Measurements from ENCODE around the gene IL23R. TPM values are rescaled to one million over a fixed set of nuclear protein-coding genes. Genes with fewer than 3 reads are reported as not detected.

IL23R gene
- total RNA-seq, 2 experiments from 2014 or later: 0.23 TPM; not detected in 1

- ChIA-PET POLR2A (no interaction called here), CTCF (ENCODE audit: unreplicated experiment) (no interaction called here)
- Histone ChIP-seq H3K4me2 (ENCODE audit: low read length) (no peak within 1 kb of the TSS), H3K36me3 (ENCODE audit: insufficient read depth, low read length) (no peaks in the 10 kb centered on the region), H4K20me1 (ENCODE audit: insufficient read depth, low read length) (no peaks in the 10 kb centered on the region), H3K4me1 (ENCODE audit: insufficient read depth, low read length, poor library complexity, severe bottlenecking) (no peaks in the 10 kb centered on the region), H3K79me2 (ENCODE audit: insufficient read depth, low read depth, low read length) (no peaks in the 10 kb centered on the region), H3K9me3 (ENCODE audit: low read length) (no peaks in the 10 kb centered on the region), H3K4me3 (ENCODE audit: low read depth, low read length, poor library complexity, severe bottlenecking) (no peak within 1 kb of the TSS), H3K9me2 (ENCODE audit: insufficient read depth, low read length) (no peaks in the 10 kb centered on the region), H2AFZ (ENCODE audit: low read length) (no peak within 1 kb of the TSS), H3K27ac (ENCODE audit: low read depth, low read length, poor library complexity, severe bottlenecking) (no peak within 1 kb of the TSS)
- BruUV-seq (replicated peaks): no TSS peak
- intact Hi-C loops (cut with micrococcal nuclease; ENCODE audit: unreplicated experiment): no loop called here
- no peak for DNase-seq (ENCODE audit: low spot score)
- no peak for TF ChIP-seq EZH2phosphoT487 (IDR thresholded peaks at IDR 0.05; ENCODE audit: borderline replicate concordance, low read depth, low read length)
- no peak for TF ChIP-seq CTCF (conservative IDR thresholded peaks at IDR 0.05; ENCODE audit: low read length)
These were observed 141.2 kb downstream of the IL23R start, which contains the start of gene IL12RB2 for GRCh38 chr1:67307251-67308060. TSS of gene IL12RB2 (plus strand) at chr1:67307873. CDS start at chr1:67320369, 12,496 bp downstream.

GRCh38 chr1:67308136-67308535 is 141.9 kb downstream of the IL23R start:
- Histone ChIP-seq H3K4me1 (ENCODE audit: insufficient read depth, low read length, poor library complexity, severe bottlenecking) (no peaks in the 10 kb centered on the region), H3K9me3 (ENCODE audit: low read length) (no peaks in the 10 kb centered on the region), H3K4me3 (ENCODE audit: low read depth, low read length, poor library complexity, severe bottlenecking) (no peak overlapping the region), H3K4me2 (ENCODE audit: low read length) (no peak overlapping the region), H4K20me1 (ENCODE audit: insufficient read depth, low read length) (no peaks in the 10 kb centered on the region), H3K27ac (ENCODE audit: low read depth, low read length, poor library complexity, severe bottlenecking) (no peak overlapping the region), H2AFZ (ENCODE audit: low read length) (no peak overlapping the region), H3K79me2 (ENCODE audit: insufficient read depth, low read depth, low read length) (no peaks in the 10 kb centered on the region), H3K9me2 (ENCODE audit: insufficient read depth, low read length) (no peaks in the 10 kb centered on the region), H3K36me3 (ENCODE audit: insufficient read depth, low read length) (no peaks in the 10 kb centered on the region)
- no peak for TF ChIP-seq EZH2phosphoT487 (IDR thresholded peaks at IDR 0.05; ENCODE audit: borderline replicate concordance, low read depth, low read length)
- no peak for TF ChIP-seq CTCF (conservative IDR thresholded peaks at IDR 0.05; ENCODE audit: low read length)
- intact Hi-C loops (cut with micrococcal nuclease; ENCODE audit: unreplicated experiment): no loop called here
- CTCF ChIA-PET (ENCODE audit: unreplicated experiment): no interaction called here
- POLR2A ChIA-PET: no interaction called here
- no peak for DNase-seq (ENCODE audit: low spot score)
- BruUV-seq (replicated peaks): no TSS peak

Small RNA genes within 50 kb of the gene (small RNA-seq; reads per million reads assigned to genes)
- not detected for gene RNU4ATAC4P
- gene RNU6-586P: not detected

Other genes starting within 250 kb of the IL23R start
- 1.9 and 6.1 TPM in 2 replicates for gene DNAI4, start 241.6 kb upstream of the IL23R start, total RNA-seq (2014; rRNA removed; shearing (Covaris generic))
- 10.2 and 12.0 TPM in 2 replicates for gene DNAI4, start 241.6 kb upstream of the IL23R start, total RNA-seq (2022)
- 24.4 and 38.0 TPM in 2 replicates for gene MIER1, start 241.5 kb upstream of the IL23R start, total RNA-seq (2014; rRNA removed; shearing (Covaris generic))
- gene MIER1, start 241.5 kb upstream of the IL23R start, total RNA-seq (2022): 43.8 and 45.9 TPM in 2 replicates
- 10.8 and 11.2 TPM in 2 replicates for gene SLC35D1, start 112.3 kb upstream of the IL23R start, total RNA-seq (2014; rRNA removed; shearing (Covaris generic))
- gene SLC35D1, start 112.3 kb upstream of the IL23R start, total RNA-seq (2022): 13.1 and 13.3 TPM in 2 replicates
- gene C1orf141, start 31.5 kb upstream of the IL23R start, total RNA-seq (2014; rRNA removed; shearing (Covaris generic)): not detected in 2 replicates
- not detected in 2 replicates for gene C1orf141, start 31.5 kb upstream of the IL23R start, total RNA-seq (2022)
- gene IL12RB2, start 141.4 kb downstream of the IL23R start, total RNA-seq (2014; rRNA removed; shearing (Covaris generic)): not detected in 2 replicates
- gene IL12RB2, start 141.4 kb downstream of the IL23R start, total RNA-seq (2022): not detected in 2 replicates

Measured in OCI-LY7 (cell line).